ENCODE results near the gene TRAF7. TPM values are rescaled to one million over a fixed set of nuclear protein-coding genes. Genes with fewer than 3 reads are reported as not detected.

TRAF7 gene
- polyA plus RNA-seq, 3 donors, result 5.9 to 41.9 (median 6.7) TPM

DNA sequence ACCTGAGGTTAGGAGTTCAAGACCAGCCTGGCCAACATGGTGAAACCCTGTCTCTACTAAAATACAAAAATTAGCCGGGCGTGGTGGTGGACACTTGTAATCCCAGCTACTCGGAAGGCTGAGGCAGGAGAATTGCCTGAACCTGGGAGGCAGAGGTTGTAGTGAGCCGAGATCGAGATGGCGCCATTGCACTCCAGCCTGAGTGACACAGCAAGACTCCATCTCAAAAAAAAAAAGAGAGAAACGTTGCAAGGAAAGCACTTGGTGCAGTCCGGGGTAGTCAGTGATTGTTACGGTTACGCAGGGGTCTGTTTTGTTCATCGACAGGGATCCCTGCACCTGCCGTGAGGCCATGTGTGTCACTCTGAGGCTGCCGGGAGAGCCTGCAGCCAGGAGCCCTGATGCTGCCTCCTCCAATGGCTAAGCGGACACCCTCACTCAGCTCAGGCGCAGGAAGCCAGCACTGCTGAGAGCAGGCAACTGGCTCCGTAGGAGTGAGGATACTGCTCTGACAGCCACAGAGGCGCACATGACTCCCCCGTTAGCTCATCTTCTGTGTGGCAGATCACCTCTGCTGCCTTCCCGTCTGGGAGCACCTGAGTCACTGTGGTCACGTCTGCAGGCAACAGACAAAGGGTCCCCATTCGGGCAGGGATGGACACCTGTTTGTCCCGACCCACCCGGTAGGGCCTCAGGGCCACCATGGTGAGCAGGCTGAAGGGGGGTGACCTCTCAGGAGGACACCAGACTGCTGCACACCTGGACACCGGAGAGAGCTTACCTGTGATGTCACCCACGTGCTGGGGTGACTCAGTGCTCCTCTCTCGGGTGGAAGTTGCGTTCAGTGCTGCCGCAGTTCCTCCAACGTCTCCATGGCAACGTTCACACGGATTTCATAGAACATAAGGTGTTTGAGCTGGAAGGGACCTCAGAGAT, 12.4 kb upstream of the TRAF7 start:
- Histone ChIP-seq H2AFZ (ENCODE audit: insufficient read depth, low read depth, low read length, poor library complexity, severe bottlenecking) (no peak overlapping the region), H3K27me3 (ENCODE audit: control insufficient read depth in 2 of 2, insufficient read depth in 2 of 2, low read length in 2 of 2) (peaks cover 0 to 6% of the 10 kb centered on the region in 2 donors), H3K4me2 (replicated peaks; ENCODE audit: extremely low read depth, low read length, poor library complexity, severe bottlenecking) (no peak overlapping the region), H3K9me3 (replicated peaks in 1 of 2; ENCODE audit: control insufficient read depth in 1 of 2, insufficient read depth in 1 of 2, low read length in 2 of 2) (no peaks in the 10 kb centered on the region), H4K20me1 (ENCODE audit: insufficient read depth, low read length) (no peaks in the 10 kb centered on the region), H3K4me1 (ENCODE audit: control insufficient read depth in 1 of 2, insufficient read depth in 2 of 2, low read length in 2 of 2) (peaks cover 4 to 6% of the 10 kb centered on the region in 2 donors), H3K36me3 (replicated peaks in 1 of 2; ENCODE audit: control insufficient read depth in 1 of 2, insufficient read depth in 2 of 2, low read length in 2 of 2) (no peaks in the 10 kb centered on the region), H3K27ac (ENCODE audit: low read depth in 1 of 2, low read length in 2 of 2) (no peak overlapping the region), H3K4me3 (replicated peaks in 1 of 3; ENCODE audit: low read depth in 2 of 3, low read length in 3 of 3) (no peak overlapping the region), H3K9ac (ENCODE audit: insufficient read depth, low read length, poor library complexity, severe bottlenecking) (no peak overlapping the region), H3K79me2 (ENCODE audit: insufficient read depth, low read length) (no peaks in the 10 kb centered on the region)
- 75% methylated on average over 31 of the region's 31 CpGs for WGBS (ENCODE audit: insufficient coverage)
- DNase-seq, result no peak
- Mint-ChIP-seq H3K9me3 (peaks cover 0 to 1% (median 0%) of the 10 kb centered on the region in 7 donors), H3K27ac (no peak overlapping the region), H3K36me3 (no peaks in the 10 kb centered on the region), H3K4me3 (no peak overlapping the region), H3K27me3 (ENCODE audit: low read depth in 3 of 3) (peaks cover 8 to 28% (median 18%) of the 10 kb centered on the region in 3 donors), H3K4me1 (peaks cover 7% of the 10 kb centered on the region)
- intact Hi-C loops (cut with micrococcal nuclease), result no loop called here
- TF ChIP-seq, protein P1, sequence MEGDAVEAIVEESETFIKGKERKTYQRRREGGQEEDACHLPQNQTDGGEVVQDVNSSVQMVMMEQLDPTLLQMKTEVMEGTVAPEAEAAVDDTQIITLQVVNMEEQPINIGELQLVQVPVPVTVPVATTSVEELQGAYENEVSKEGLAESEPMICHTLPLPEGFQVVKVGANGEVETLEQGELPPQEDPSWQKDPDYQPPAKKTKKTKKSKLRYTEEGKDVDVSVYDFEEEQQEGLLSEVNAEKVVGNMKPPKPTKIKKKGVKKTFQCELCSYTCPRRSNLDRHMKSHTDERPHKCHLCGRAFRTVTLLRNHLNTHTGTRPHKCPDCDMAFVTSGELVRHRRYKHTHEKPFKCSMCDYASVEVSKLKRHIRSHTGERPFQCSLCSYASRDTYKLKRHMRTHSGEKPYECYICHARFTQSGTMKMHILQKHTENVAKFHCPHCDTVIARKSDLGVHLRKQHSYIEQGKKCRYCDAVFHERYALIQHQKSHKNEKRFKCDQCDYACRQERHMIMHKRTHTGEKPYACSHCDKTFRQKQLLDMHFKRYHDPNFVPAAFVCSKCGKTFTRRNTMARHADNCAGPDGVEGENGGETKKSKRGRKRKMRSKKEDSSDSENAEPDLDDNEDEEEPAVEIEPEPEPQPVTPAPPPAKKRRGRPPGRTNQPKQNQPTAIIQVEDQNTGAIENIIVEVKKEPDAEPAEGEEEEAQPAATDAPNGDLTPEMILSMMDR (IDR thresholded peaks at IDR 0.05), result no peak

DNA sequence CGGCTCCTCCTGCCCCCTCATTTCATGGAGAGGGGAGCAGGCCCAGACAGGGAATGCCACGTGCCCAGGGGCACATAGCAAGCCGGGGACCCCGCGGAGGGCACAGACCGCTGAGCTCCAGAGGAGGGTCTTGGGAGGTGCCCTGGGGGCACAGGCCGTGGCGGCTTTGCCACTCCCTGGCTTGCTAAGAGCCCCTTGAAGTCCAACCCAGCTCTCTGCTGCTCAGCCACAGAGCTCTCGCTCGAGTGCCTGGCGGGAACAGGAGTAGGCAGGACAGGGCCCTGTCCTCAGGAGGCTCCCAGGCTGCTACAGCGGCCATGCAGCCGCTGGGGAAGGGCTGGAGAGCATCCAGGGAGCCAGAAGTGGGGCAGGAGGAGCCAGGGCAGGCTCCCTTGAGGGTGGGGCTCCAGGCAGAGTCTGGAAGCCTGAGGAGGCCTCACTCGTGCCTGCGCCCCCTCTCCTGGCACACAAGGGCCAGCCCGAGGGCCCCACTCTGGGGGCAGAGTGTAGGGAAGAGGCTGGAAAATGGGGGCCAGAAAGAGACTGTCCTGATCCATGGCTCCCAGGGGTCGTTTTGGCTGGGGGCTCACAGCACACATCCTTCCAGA, 11.6 kb upstream of the TRAF7 start:
- Mint-ChIP-seq H3K4me3 (no peak overlapping the region), H3K27me3 (ENCODE audit: low read depth in 3 of 3) (peaks cover 8 to 26% (median 18%) of the 10 kb centered on the region in 3 donors), H3K36me3 (no peaks in the 10 kb centered on the region), H3K27ac (no peak overlapping the region), H3K9me3 (peaks cover 0 to 1% (median 0%) of the 10 kb centered on the region in 7 donors), H3K4me1 (peaks cover 5% of the 10 kb centered on the region)
- peaks cover 0 to 8% of the 10 kb centered on the region in 2 donors for H3K27me3 ChIP-seq (ENCODE audit: control insufficient read depth in 2 of 2, insufficient read depth in 2 of 2, low read length in 2 of 2)
- intact Hi-C loops (cut with micrococcal nuclease), result no loop called here
- H3K9ac ChIP-seq (ENCODE audit: insufficient read depth, low read length, poor library complexity, severe bottlenecking), result no peak overlapping the region
- H3K4me1 ChIP-seq (ENCODE audit: control insufficient read depth in 1 of 2, insufficient read depth in 2 of 2, low read length in 2 of 2), result peaks cover 8 to 13% of the 10 kb centered on the region in 2 donors
- H3K36me3 ChIP-seq (replicated peaks in 1 of 2; ENCODE audit: control insufficient read depth in 1 of 2, insufficient read depth in 2 of 2, low read length in 2 of 2), result no peaks in the 10 kb centered on the region
- peaks cover 3% of the 10 kb centered on the region for H4K20me1 ChIP-seq (ENCODE audit: insufficient read depth, low read length)
- H3K27ac ChIP-seq (ENCODE audit: low read depth in 1 of 2, low read length in 2 of 2), result no peak overlapping the region
- no peaks in the 10 kb centered on the region for H3K9me3 ChIP-seq (replicated peaks in 1 of 2; ENCODE audit: control insufficient read depth in 1 of 2, insufficient read depth in 1 of 2, low read length in 2 of 2)
- H3K4me3 ChIP-seq (replicated peaks in 1 of 3; ENCODE audit: low read depth in 2 of 3, low read length in 3 of 3), result no peak overlapping the region
- 88% methylated on average over 16 of the region's 17 CpGs for WGBS (ENCODE audit: insufficient coverage)
- no peak overlapping the region for H2AFZ ChIP-seq (ENCODE audit: insufficient read depth, low read depth, low read length, poor library complexity, severe bottlenecking)
- no peaks in the 10 kb centered on the region for H3K79me2 ChIP-seq (ENCODE audit: insufficient read depth, low read length)
- TF ChIP-seq, protein P1 (IDR thresholded peaks at IDR 0.05), result no peak
- DNase-seq, result no peak
- H3K4me2 ChIP-seq (replicated peaks; ENCODE audit: extremely low read depth, low read length, poor library complexity, severe bottlenecking), result no peak overlapping the region

Data from CD14-positive monocyte (primary cell).